Fibroblast of lung (primary cell): ENCODE measurements around the gene NTN4.

Experiments used
- EZH2 ChIP-seq: IDR thresholded peaks from 2 replicates; pipeline ENCODE4 v1.5.1; 2012; ENCODE audit warnings: low read length, control low read depth, mild to moderate bottlenecking; ENCODE audit errors: missing control alignments
- TF ChIP-seq, protein P1 (sequence below), 2 donors: IDR thresholded peaks in 1 of 2; conservative IDR thresholded peaks in 1 of 2; 1 replicate in 1 of 2; 2 replicates in 1 of 2; pipeline ENCODE4 v1.5.1; 2011 to 2012; ENCODE audit warnings: low read length in 2 of 2, control low read depth in 1 of 2, inconsistent platforms in 1 of 2, low read depth in 1 of 2, mild to moderate bottlenecking in 1 of 2

- no peak for TF ChIP-seq EZH2
- TF ChIP-seq, protein P1, sequence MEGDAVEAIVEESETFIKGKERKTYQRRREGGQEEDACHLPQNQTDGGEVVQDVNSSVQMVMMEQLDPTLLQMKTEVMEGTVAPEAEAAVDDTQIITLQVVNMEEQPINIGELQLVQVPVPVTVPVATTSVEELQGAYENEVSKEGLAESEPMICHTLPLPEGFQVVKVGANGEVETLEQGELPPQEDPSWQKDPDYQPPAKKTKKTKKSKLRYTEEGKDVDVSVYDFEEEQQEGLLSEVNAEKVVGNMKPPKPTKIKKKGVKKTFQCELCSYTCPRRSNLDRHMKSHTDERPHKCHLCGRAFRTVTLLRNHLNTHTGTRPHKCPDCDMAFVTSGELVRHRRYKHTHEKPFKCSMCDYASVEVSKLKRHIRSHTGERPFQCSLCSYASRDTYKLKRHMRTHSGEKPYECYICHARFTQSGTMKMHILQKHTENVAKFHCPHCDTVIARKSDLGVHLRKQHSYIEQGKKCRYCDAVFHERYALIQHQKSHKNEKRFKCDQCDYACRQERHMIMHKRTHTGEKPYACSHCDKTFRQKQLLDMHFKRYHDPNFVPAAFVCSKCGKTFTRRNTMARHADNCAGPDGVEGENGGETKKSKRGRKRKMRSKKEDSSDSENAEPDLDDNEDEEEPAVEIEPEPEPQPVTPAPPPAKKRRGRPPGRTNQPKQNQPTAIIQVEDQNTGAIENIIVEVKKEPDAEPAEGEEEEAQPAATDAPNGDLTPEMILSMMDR (conservative IDR thresholded peaks at IDR 0.05 in 1 of 2, IDR thresholded peaks at IDR 0.05 in 1 of 2; ENCODE audit: low read depth in 1 of 2, low read length in 2 of 2) = no peak
Observed at GRCh38 chr12:95700316-95700785, 90.2 kb downstream of the NTN4 start.
